ENCODE measurements around the gene EHD1. TPM values are rescaled to one million over a fixed set of nuclear protein-coding genes. Genes with fewer than 3 reads are reported as not detected.

Gene EHD1
- polyA plus RNA-seq, 3 donors = 30.3 to 212 (median 48.4) TPM

DNA sequence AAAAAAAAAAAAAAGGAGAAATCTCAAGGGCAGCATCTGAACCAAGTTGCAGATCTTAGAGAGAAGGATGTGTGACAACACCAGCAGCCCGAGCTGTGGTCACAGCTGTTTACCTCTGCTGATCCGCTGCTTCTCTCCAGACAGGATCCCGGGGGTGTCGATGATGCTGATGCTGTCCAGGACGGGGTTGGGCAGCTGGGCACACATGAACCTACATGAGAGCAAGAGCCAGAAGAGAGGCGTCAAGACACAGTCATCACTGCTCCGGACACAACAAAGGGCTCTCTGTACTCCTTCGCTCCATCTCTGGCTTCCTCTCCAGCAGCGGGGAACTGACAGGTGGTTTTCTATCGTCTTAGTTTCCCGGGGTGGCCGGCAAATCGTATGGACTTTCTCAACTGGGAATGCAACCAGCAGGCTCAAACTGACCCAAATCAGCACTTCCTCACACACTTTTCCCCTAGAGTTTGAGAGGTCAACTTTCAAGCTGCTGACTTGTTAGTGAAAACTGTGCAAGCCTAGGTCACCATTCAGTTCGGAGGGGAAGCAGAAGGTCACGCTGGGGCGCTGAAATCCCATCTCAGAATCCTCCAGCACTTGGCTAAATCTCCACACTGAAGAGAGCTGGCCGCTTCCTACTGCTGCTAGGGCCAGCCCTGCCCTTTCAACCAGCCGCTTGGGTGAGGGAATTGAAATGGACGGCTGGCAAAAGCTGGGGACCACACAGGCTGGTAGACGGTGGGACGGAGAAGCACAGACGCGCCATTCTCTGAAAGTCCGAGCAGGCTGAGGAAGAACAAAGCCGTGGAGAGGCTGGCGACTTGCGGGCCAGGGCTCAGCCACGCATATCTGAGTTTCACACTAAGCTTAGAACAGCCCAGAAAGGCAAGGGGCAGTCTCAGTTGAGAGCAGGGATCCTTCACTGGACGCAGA is 3.8 kb downstream of the EHD1 start:
- H2AFZ ChIP-seq (ENCODE audit: insufficient read depth, low read depth, low read length, poor library complexity, severe bottlenecking) = no peak overlapping the region
- Mint-ChIP-seq H3K36me3 (peaks cover 59 to 61% of the 10 kb centered on the region in 2 donors), H3K4me1 (peaks cover 80% of the 10 kb centered on the region), H3K9me3 (peaks cover 0 to 3% (median 0%) of the 10 kb centered on the region in 7 donors), H3K4me3 (peak overlapping the region; percentile 96 to 100), H3K27ac (peak overlapping the region in 6 of 7 donors; percentile 20 to 76 (median 49)), H3K27me3 (ENCODE audit: low read depth in 3 of 3) (peaks cover 0 to 9% (median 3%) of the 10 kb centered on the region in 3 donors)
- DNase-seq = no peak
- peaks cover 76 to 88% of the 10 kb centered on the region in 2 donors for H3K4me1 ChIP-seq (ENCODE audit: control insufficient read depth in 1 of 2, insufficient read depth in 2 of 2, low read length in 2 of 2)
- peak overlapping the region in 1 of 3 experiments; percentile 100 for H3K4me3 ChIP-seq (replicated peaks in 1 of 3; ENCODE audit: low read depth in 2 of 3, low read length in 3 of 3)
- intact Hi-C loops (cut with micrococcal nuclease) = no loop called here
- H3K9me3 ChIP-seq (replicated peaks in 1 of 2; ENCODE audit: control insufficient read depth in 1 of 2, insufficient read depth in 1 of 2, low read length in 2 of 2) = no peaks in the 10 kb centered on the region
- WGBS (ENCODE audit: insufficient coverage) = 92% methylated on average over 18 of the region's 29 CpGs
- peak overlapping the region; percentile 51 for H3K4me2 ChIP-seq (replicated peaks; ENCODE audit: extremely low read depth, low read length, poor library complexity, severe bottlenecking)
- TF ChIP-seq CTCF (IDR thresholded peaks at IDR 0.05) = no peak
- no peak overlapping the region for H3K9ac ChIP-seq (ENCODE audit: insufficient read depth, low read length, poor library complexity, severe bottlenecking)
- peaks cover 78% of the 10 kb centered on the region for H3K79me2 ChIP-seq (ENCODE audit: insufficient read depth, low read length)
- H3K36me3 ChIP-seq (replicated peaks in 1 of 2; ENCODE audit: control insufficient read depth in 1 of 2, insufficient read depth in 2 of 2, low read length in 2 of 2) = peaks cover 21 to 45% of the 10 kb centered on the region in 2 donors
- H3K27ac ChIP-seq (ENCODE audit: low read depth in 1 of 2, low read length in 2 of 2) = no peak overlapping the region
- peaks cover 88% of the 10 kb centered on the region for H4K20me1 ChIP-seq (ENCODE audit: insufficient read depth, low read length)
- no peaks in the 10 kb centered on the region for H3K27me3 ChIP-seq (ENCODE audit: control insufficient read depth in 2 of 2, insufficient read depth in 2 of 2, low read length in 2 of 2)

- H3K4me3 Mint-ChIP-seq = peak overlapping the region in 1 of 2 donors; percentile 30
- DNase-seq = no peak
- Histone ChIP-seq H3K27me3 (ENCODE audit: control insufficient read depth in 2 of 2, insufficient read depth in 2 of 2, low read length in 2 of 2) (no peaks in the 10 kb centered on the region), H3K27ac (ENCODE audit: low read depth in 1 of 2, low read length in 2 of 2) (no peak overlapping the region), H3K36me3 (replicated peaks in 1 of 2; ENCODE audit: control insufficient read depth in 1 of 2, insufficient read depth in 2 of 2, low read length in 2 of 2) (peaks cover 31 to 61% of the 10 kb centered on the region in 2 donors), H3K79me2 (ENCODE audit: insufficient read depth, low read length) (peaks cover 89% of the 10 kb centered on the region), H3K9me3 (replicated peaks in 1 of 2; ENCODE audit: control insufficient read depth in 1 of 2, insufficient read depth in 1 of 2, low read length in 2 of 2) (no peaks in the 10 kb centered on the region), H3K9ac (ENCODE audit: insufficient read depth, low read length, poor library complexity, severe bottlenecking) (no peak overlapping the region), H3K4me3 (replicated peaks in 1 of 3; ENCODE audit: low read depth in 2 of 3, low read length in 3 of 3) (no peak overlapping the region), H3K4me1 (ENCODE audit: control insufficient read depth in 1 of 2, insufficient read depth in 2 of 2, low read length in 2 of 2) (peaks cover 70 to 92% of the 10 kb centered on the region in 2 donors), H2AFZ (ENCODE audit: insufficient read depth, low read depth, low read length, poor library complexity, severe bottlenecking) (no peak overlapping the region), H4K20me1 (ENCODE audit: insufficient read depth, low read length) (peaks cover 100% of the 10 kb centered on the region), H3K4me2 (replicated peaks; ENCODE audit: extremely low read depth, low read length, poor library complexity, severe bottlenecking) (no peak overlapping the region)
- H3K36me3 Mint-ChIP-seq = peaks cover 74 to 75% of the 10 kb centered on the region in 2 donors
- peak overlapping the region in 3 of 7 donors; percentile 18 to 57 (median 20) for H3K27ac Mint-ChIP-seq
- H3K4me1 Mint-ChIP-seq = peaks cover 85% of the 10 kb centered on the region
- TF ChIP-seq CTCF (IDR thresholded peaks at IDR 0.05) = no peak
- intact Hi-C loops (cut with micrococcal nuclease) = no loop called here
- peaks cover 0 to 10% (median 3%) of the 10 kb centered on the region in 3 donors for H3K27me3 Mint-ChIP-seq (ENCODE audit: low read depth in 3 of 3)
- WGBS (ENCODE audit: insufficient coverage) = 92% methylated on average over 6 of the region's 8 CpGs
- peaks cover 0 to 5% (median 0%) of the 10 kb centered on the region in 7 donors for H3K9me3 Mint-ChIP-seq
Observed at GRCh38 chr11:64872790-64873488, 5.5 kb downstream of the EHD1 start.

All from CD14-positive monocyte (primary cell).